ENCODE measurements around the gene HIGD2B. TPM values are rescaled to one million over a fixed set of nuclear protein-coding genes. Genes with fewer than 3 reads are reported as not detected.
A peak's percentile ranks its signal among the peaks of the same experiment; 100 is the strongest.
"Not testable (repeated sequence)": the region's sequence is repeated elsewhere in the genome, so short reads cannot be mapped to it uniquely, and the experiment has no call there.

Gene HIGD2B
- polyA plus RNA-seq, 2 donors, result not detected

DNA sequence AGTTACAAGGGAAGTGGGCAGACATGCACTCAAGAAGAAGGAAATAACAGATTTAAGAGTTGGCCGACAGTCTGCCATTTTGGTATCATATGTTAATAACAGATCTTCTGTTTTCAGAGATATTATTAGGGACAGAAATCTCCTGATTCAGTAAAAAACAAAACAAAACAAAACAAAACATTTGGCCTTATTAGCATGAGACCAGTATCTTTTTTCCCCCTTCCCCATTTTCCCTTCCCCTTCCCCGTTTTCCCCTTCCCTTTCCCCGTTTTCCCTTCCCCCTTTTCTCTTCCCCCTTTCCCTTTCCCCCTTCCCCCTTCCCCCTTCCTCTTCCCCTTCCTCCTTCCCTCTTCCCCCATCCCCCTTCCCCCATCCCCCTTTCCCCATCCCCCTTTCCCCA is 39.5 kb upstream of the HIGD2B start:
- no peaks in the 10 kb centered on the region for H3K4me1 ChIP-seq (ENCODE audit: control insufficient read depth in 2 of 2, insufficient read depth in 2 of 2, low read length in 1 of 2)
- no peak overlapping the region for H3K27ac ChIP-seq (ENCODE audit: low read depth in 2 of 2, low read length in 1 of 2)
- no peak overlapping the region for H3K4me3 ChIP-seq (ENCODE audit: low read depth in 1 of 2, low read length in 2 of 2)
- no peaks in the 10 kb centered on the region for H3K27me3 ChIP-seq (ENCODE audit: control insufficient read depth in 1 of 2, insufficient read depth in 2 of 2, low read length in 2 of 2)
- H3K9me3 ChIP-seq (ENCODE audit: control insufficient read depth in 2 of 2, insufficient read depth in 1 of 2, low read depth in 1 of 2, low read length in 1 of 2), result no peaks in the 10 kb centered on the region
- no peaks in the 10 kb centered on the region for H3K36me3 ChIP-seq (ENCODE audit: control insufficient read depth in 2 of 2, insufficient read depth in 2 of 2, low read length in 1 of 2)
- WGBS, 2 donors, result 86 to 89% methylated on average over 3 of the region's 3 CpGs

DNA sequence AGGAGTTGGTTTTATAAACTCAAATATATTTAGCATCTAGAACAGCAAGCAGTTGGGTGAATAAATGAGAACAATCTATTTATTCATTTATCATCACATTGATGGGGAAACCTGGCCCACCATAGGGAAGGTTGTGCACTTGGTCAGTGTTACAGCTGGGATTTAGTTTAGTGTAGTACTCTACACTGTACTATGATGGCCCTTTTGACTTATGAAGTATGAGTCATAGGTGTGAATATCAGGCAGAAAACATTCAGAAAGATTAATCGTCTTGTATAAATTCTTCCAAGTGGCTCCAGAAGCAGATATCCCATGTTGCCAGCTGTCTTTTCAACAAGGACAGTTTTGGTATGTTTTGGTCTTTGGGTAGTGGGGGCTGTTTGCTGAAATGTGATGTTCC is 38.0 kb upstream of the HIGD2B start:
- Histone ChIP-seq H3K4me3 (ENCODE audit: low read depth in 1 of 2, low read length in 2 of 2) (no peak overlapping the region), H3K4me1 (ENCODE audit: control insufficient read depth in 2 of 2, insufficient read depth in 2 of 2, low read length in 1 of 2) (no peaks in the 10 kb centered on the region), H3K36me3 (ENCODE audit: control insufficient read depth in 2 of 2, insufficient read depth in 2 of 2, low read length in 1 of 2) (no peaks in the 10 kb centered on the region), H3K9me3 (ENCODE audit: control insufficient read depth in 2 of 2, insufficient read depth in 1 of 2, low read depth in 1 of 2, low read length in 1 of 2) (no peaks in the 10 kb centered on the region), H3K27me3 (ENCODE audit: control insufficient read depth in 1 of 2, insufficient read depth in 2 of 2, low read length in 2 of 2) (no peaks in the 10 kb centered on the region), H3K27ac (ENCODE audit: low read depth in 2 of 2, low read length in 1 of 2) (no peak overlapping the region)
- WGBS, 2 donors, result 77 to 78% methylated on average over 1 of the region's 1 CpG

DNA sequence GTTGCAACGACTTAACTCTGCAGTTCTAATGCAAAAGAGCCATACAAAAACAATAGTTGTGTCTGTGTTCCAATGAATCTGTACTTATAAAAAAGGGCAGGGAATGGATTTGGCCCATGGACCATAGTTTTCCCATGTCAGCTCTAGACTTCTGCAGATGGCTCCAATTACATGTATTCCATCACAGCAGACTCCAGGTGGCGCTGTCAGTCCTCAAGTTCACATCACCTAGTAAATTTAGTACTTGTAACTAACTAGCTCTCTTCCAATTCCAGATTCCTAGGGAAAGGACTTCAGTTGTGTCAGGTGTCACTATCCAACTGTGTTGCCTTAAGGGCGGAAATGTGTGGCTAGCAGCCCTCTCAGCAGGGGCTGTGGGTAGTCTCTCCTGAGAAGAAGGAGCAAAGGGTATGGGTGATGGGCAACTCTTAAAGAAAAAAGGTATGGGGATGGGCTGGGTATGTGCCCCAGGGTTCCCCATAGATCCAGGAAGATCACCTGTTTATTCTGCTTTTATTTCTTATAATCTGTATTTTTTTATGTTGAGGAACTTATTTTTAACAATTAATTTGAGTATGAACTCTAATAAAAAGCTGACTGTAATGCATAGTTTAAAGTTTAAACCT is 36.2 kb upstream of the HIGD2B start:
- WGBS, 2 donors, result 40% methylated on average over 3 of the region's 3 CpGs
- no peak overlapping the region for H3K27ac ChIP-seq (ENCODE audit: low read depth in 2 of 2, low read length in 1 of 2)
- no peaks in the 10 kb centered on the region for H3K4me1 ChIP-seq (ENCODE audit: control insufficient read depth in 2 of 2, insufficient read depth in 2 of 2, low read length in 1 of 2)
- no peak overlapping the region for H3K4me3 ChIP-seq (ENCODE audit: low read depth in 1 of 2, low read length in 2 of 2)
- H3K27me3 ChIP-seq (ENCODE audit: control insufficient read depth in 1 of 2, insufficient read depth in 2 of 2, low read length in 2 of 2), result no peaks in the 10 kb centered on the region
- H3K9me3 ChIP-seq (ENCODE audit: control insufficient read depth in 2 of 2, insufficient read depth in 1 of 2, low read depth in 1 of 2, low read length in 1 of 2), result no peaks in the 10 kb centered on the region
- no peaks in the 10 kb centered on the region for H3K36me3 ChIP-seq (ENCODE audit: control insufficient read depth in 2 of 2, insufficient read depth in 2 of 2, low read length in 1 of 2)

DNA sequence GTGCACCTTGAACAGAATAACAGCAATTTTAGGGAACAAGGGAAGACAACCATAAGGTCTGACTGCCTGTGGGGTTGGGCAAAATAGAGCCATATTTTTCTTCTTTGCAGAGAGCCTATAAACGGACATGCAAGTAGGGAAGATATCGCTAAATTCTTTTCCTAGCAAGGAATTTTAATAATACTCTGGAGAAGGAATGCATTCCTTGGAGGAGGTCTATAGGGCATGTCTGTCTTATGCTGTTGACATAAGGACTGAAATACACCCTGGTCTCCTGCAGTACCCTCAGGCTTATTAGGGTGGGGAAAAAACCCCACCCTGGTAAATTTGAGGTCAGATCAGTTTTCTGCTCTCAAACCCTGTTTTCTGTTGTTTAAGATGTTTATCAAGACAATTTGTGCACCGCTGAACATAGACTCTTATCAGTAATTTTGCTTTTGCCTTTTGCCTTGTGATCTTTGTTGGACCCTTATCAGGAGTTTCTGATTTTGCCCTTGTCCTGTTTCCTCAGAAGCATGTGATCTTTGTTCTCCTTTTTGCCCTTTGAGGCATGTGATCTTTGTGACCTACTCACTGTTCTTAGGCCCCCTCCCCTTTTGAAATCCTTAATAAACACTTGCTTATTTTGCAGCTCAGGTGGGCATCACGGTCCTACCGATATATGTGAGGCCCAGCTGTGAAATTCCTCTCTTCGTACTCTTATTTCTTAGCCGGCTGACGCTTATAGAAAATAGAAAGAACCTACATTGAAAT is 22.7 kb upstream of the HIGD2B start:
- not testable (repeated sequence) for H3K9me3 ChIP-seq (ENCODE audit: control insufficient read depth in 2 of 2, insufficient read depth in 1 of 2, low read depth in 1 of 2, low read length in 1 of 2); H3K27me3 ChIP-seq (ENCODE audit: control insufficient read depth in 1 of 2, insufficient read depth in 2 of 2, low read length in 2 of 2); H3K4me1 ChIP-seq (ENCODE audit: control insufficient read depth in 2 of 2, insufficient read depth in 2 of 2, low read length in 1 of 2); H3K27ac ChIP-seq (ENCODE audit: low read depth in 2 of 2, low read length in 1 of 2); H3K36me3 ChIP-seq (ENCODE audit: control insufficient read depth in 2 of 2, insufficient read depth in 2 of 2, low read length in 1 of 2); H3K4me3 ChIP-seq (ENCODE audit: low read depth in 1 of 2, low read length in 2 of 2)
- WGBS, 2 donors, result 87 to 90% methylated on average over 8 of the region's 8 CpGs

DNA sequence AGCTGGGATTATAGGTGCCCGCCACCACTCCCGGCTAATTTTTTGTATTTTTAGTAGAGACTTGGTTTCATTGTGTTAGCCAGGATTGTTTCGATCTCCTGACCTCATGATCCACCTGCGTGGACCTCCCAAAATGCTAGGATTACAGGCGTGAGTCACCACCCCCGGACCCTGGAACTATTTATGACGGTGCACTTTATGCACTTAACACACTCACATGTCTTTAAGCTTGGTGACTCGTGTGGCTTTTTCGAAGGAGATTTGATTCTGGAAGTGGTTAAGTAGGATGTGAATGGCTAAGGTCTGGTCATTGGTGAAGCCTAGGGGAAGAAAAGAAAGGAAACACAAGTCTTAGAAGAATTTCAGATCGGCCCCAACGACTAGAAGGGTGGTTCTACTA is 20.3 kb upstream of the HIGD2B start:
- Histone ChIP-seq H3K4me1 (ENCODE audit: control insufficient read depth in 2 of 2, insufficient read depth in 2 of 2, low read length in 1 of 2) (no peaks in the 10 kb centered on the region), H3K27me3 (ENCODE audit: control insufficient read depth in 1 of 2, insufficient read depth in 2 of 2, low read length in 2 of 2) (no peaks in the 10 kb centered on the region), H3K4me3 (ENCODE audit: low read depth in 1 of 2, low read length in 2 of 2) (no peak overlapping the region), H3K36me3 (ENCODE audit: control insufficient read depth in 2 of 2, insufficient read depth in 2 of 2, low read length in 1 of 2) (no peaks in the 10 kb centered on the region), H3K9me3 (ENCODE audit: control insufficient read depth in 2 of 2, insufficient read depth in 1 of 2, low read depth in 1 of 2, low read length in 1 of 2) (no peaks in the 10 kb centered on the region), H3K27ac (ENCODE audit: low read depth in 2 of 2, low read length in 1 of 2) (no peak overlapping the region)
- 92 to 93% methylated on average over 11 of the region's 11 CpGs for WGBS, 2 donors

DNA sequence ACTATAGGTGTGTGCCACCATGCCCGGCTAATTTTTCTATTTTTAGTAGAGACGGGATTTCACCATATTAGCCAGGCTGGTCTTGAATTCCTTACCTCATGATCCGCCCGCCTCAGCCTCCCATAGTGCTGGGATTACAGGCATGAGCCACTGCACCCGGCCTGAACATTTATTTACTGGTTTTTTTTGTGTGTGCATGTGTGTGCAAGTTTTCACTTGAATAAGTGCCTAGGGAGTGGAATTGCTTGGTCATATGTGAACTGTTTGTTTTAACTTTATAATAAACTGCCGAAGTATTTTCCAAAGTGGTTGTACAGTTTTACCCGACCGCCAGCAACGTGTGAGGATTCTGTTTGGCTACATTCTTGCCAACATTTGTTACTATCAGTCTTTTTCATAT is 14.1 kb upstream of the HIGD2B start:
- WGBS, 2 donors, result 51 to 68% methylated on average over 9 of the region's 9 CpGs
- H3K4me1 ChIP-seq (ENCODE audit: control insufficient read depth in 2 of 2, insufficient read depth in 2 of 2, low read length in 1 of 2), result no peaks in the 10 kb centered on the region
- no peaks in the 10 kb centered on the region for H3K36me3 ChIP-seq (ENCODE audit: control insufficient read depth in 2 of 2, insufficient read depth in 2 of 2, low read length in 1 of 2)
- no peak overlapping the region for H3K27ac ChIP-seq (ENCODE audit: low read depth in 2 of 2, low read length in 1 of 2)
- no peak overlapping the region for H3K4me3 ChIP-seq (ENCODE audit: low read depth in 1 of 2, low read length in 2 of 2)
- no peaks in the 10 kb centered on the region for H3K27me3 ChIP-seq (ENCODE audit: control insufficient read depth in 1 of 2, insufficient read depth in 2 of 2, low read length in 2 of 2)
- H3K9me3 ChIP-seq (ENCODE audit: control insufficient read depth in 2 of 2, insufficient read depth in 1 of 2, low read depth in 1 of 2, low read length in 1 of 2), result no peaks in the 10 kb centered on the region

DNA sequence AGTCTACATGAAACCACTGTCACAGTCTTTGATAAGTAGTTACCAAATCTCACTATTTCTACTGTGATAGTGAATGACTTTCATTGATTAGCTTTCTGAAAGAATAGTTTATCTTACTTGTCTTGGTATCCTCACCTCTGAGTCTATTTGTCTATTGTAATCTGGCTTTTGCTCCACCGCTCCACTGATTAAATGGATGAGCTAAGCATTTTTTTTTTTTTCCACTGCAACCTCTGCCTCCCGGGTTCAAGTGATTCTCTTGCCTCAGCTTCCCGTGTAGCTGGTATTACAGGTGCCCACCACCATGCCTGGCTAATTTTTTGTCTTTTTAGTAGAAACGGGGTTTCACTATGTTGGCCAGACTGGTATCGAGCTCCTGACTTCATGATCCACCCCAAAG is 13.0 kb upstream of the HIGD2B start:
- no peaks in the 10 kb centered on the region for H3K9me3 ChIP-seq (ENCODE audit: control insufficient read depth in 2 of 2, insufficient read depth in 1 of 2, low read depth in 1 of 2, low read length in 1 of 2)
- no peak overlapping the region for H3K4me3 ChIP-seq (ENCODE audit: low read depth in 1 of 2, low read length in 2 of 2)
- no peaks in the 10 kb centered on the region for H3K36me3 ChIP-seq (ENCODE audit: control insufficient read depth in 2 of 2, insufficient read depth in 2 of 2, low read length in 1 of 2)
- H3K27me3 ChIP-seq (ENCODE audit: control insufficient read depth in 1 of 2, insufficient read depth in 2 of 2, low read length in 2 of 2), result no peaks in the 10 kb centered on the region
- H3K27ac ChIP-seq (ENCODE audit: low read depth in 2 of 2, low read length in 1 of 2), result no peak overlapping the region
- WGBS, 2 donors, result 93 to 95% methylated on average over 5 of the region's 5 CpGs
- no peaks in the 10 kb centered on the region for H3K4me1 ChIP-seq (ENCODE audit: control insufficient read depth in 2 of 2, insufficient read depth in 2 of 2, low read length in 1 of 2)

DNA sequence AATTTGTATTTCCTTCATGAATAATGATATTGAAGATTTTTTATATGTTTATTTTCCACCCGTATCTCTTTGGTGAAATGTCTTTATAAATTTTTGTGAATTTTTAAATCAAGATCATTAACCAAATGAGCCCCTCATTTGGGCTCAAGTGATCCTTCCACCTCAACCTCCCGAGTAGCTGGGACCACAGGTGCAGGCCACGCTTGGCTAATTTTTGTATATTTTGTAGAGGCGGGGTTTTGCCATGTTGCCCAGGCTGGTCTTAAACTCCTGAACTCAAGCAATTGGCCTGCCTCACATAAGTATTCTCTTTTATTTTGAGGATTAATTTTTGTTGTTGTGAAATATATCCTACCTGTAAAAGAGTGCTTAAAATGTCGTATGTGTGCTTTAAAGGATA is 5.0 kb upstream of the HIGD2B start:
- Histone ChIP-seq H3K27me3 (ENCODE audit: control insufficient read depth in 1 of 2, insufficient read depth in 2 of 2, low read length in 2 of 2) (no peaks in the 10 kb centered on the region), H3K36me3 (ENCODE audit: control insufficient read depth in 2 of 2, insufficient read depth in 2 of 2, low read length in 1 of 2) (no peaks in the 10 kb centered on the region), H3K4me3 (ENCODE audit: low read depth in 1 of 2, low read length in 2 of 2) (no peak overlapping the region), H3K9me3 (ENCODE audit: control insufficient read depth in 2 of 2, insufficient read depth in 1 of 2, low read depth in 1 of 2, low read length in 1 of 2) (no peaks in the 10 kb centered on the region), H3K27ac (ENCODE audit: low read depth in 2 of 2, low read length in 1 of 2) (no peak overlapping the region), H3K4me1 (ENCODE audit: control insufficient read depth in 2 of 2, insufficient read depth in 2 of 2, low read length in 1 of 2) (no peaks in the 10 kb centered on the region)
- WGBS, 2 donors, result 73 to 87% methylated on average over 5 of the region's 5 CpGs

DNA sequence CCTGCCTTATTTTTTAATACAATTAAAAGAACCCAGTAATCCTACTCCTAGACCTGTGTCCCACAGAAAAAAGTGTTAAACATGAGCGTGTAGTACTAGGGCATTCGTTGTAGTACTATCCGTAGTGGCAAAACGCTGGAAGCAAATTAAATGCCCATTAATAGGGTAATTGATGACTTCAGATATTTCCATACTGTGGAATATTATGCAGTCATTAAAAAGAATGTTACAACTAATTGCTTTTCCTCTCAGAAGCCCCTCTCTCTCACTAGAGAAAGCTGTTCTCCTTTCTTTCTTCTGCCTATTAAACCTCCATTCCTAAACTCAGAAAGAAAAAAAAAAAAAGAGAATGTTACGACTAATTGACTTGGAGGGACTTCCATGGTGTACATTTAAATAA is 2.7 kb upstream of the HIGD2B start:
- no peaks in the 10 kb centered on the region for H3K27me3 ChIP-seq (ENCODE audit: control insufficient read depth in 1 of 2, insufficient read depth in 2 of 2, low read length in 2 of 2)
- H3K36me3 ChIP-seq (ENCODE audit: control insufficient read depth in 2 of 2, insufficient read depth in 2 of 2, low read length in 1 of 2), result no peaks in the 10 kb centered on the region
- no peak overlapping the region for H3K27ac ChIP-seq (ENCODE audit: low read depth in 2 of 2, low read length in 1 of 2)
- no peak overlapping the region for H3K4me3 ChIP-seq (ENCODE audit: low read depth in 1 of 2, low read length in 2 of 2)
- H3K9me3 ChIP-seq (ENCODE audit: control insufficient read depth in 2 of 2, insufficient read depth in 1 of 2, low read depth in 1 of 2, low read length in 1 of 2), result no peaks in the 10 kb centered on the region
- no peaks in the 10 kb centered on the region for H3K4me1 ChIP-seq (ENCODE audit: control insufficient read depth in 2 of 2, insufficient read depth in 2 of 2, low read length in 1 of 2)
- WGBS, 2 donors, result 96 to 98% methylated on average over 5 of the region's 5 CpGs

DNA sequence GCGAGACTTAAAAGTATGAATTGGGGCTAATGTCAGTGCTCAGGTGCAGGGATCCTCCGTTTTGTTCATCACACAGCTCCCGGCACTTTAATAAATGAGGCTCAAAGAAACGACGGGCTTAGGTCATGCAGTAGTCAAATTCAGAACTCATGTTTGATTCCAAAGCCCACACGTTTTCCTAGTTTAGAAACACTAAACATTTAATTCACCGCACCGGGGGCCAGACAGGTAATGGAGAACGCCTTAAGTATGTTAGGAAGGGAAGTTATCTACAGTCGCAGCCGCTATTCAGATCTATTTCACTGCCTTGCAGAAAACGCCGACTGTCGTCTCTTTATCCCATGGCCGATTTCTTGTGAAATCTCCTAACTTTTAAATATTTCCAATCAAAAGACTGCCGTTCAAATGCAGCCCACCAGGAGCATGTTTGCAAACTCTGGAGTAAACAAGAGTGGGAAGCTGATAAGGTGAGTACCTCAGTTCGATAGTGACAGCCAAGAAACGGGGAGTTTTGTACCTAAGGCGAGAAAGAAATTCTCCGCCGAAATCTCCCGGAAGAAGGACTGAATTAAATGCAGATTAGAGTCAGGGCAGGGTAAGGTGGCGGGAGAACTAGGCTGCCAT is 569 bp downstream of the HIGD2B start:
- H3K27me3 ChIP-seq (ENCODE audit: control insufficient read depth in 1 of 2, insufficient read depth in 2 of 2, low read length in 2 of 2), result no peaks in the 10 kb centered on the region
- H3K4me1 ChIP-seq (ENCODE audit: control insufficient read depth in 2 of 2, insufficient read depth in 2 of 2, low read length in 1 of 2), result no peaks in the 10 kb centered on the region
- H3K9me3 ChIP-seq (ENCODE audit: control insufficient read depth in 2 of 2, insufficient read depth in 1 of 2, low read depth in 1 of 2, low read length in 1 of 2), result no peaks in the 10 kb centered on the region
- 17 to 25% methylated on average over 23 of the region's 23 CpGs for WGBS, 2 donors
- H3K36me3 ChIP-seq (ENCODE audit: control insufficient read depth in 2 of 2, insufficient read depth in 2 of 2, low read length in 1 of 2), result no peaks in the 10 kb centered on the region
- H3K4me3 ChIP-seq (ENCODE audit: low read depth in 1 of 2, low read length in 2 of 2), result peak overlapping the region; percentile 67 to 70
- peak overlapping the region; percentile 93 to 97 for H3K27ac ChIP-seq (ENCODE audit: low read depth in 2 of 2, low read length in 1 of 2)

All from esophagus (tissue), 2 donors.